DMS153 treated with DMSO at 0.1 percent for 48 hours (cell line): Measurements from ENCODE around the gene PSMA8.
"Not testable (repeated sequence)": the region's sequence is repeated elsewhere in the genome, so short reads cannot be mapped to it uniquely, and the experiment has no call there.

Source experiments
- DNase-seq: peaks from one replicate; lab custom pipeline; 2025; ENCODE audit not compliant: unreplicated experiment; lab: John Stamatoyannopoulos, UW

PSMA8 gene

GRCh38 chr18:26175481-26175880 lies 41.8 kb downstream of the PSMA8 start:
- no peak for DNase-seq

GRCh38 chr18:26176134-26176533 lies 42.5 kb downstream of the PSMA8 start:
- no peak for DNase-seq

GRCh38 chr18:26181343-26181826 lies 47.7 kb downstream of the PSMA8 start:
- no peak for DNase-seq

GRCh38 chr18:26183395-26184112 lies 49.9 kb downstream of the PSMA8 start:
- no peak for DNase-seq

GRCh38 chr18:26185267-26185666 lies 51.6 kb downstream of the PSMA8 start:
- DNase-seq = no peak

GRCh38 chr18:26190506-26190905 lies 56.8 kb downstream of the PSMA8 start:
- DNase-seq = no peak

- no peak for DNase-seq
Measured at GRCh38 chr18:26192233-26192632, 58.6 kb downstream of the PSMA8 start.

GRCh38 chr18:26196605-26197004 lies 62.9 kb downstream of the PSMA8 start:
- DNase-seq = no peak

- DNase-seq = not testable (repeated sequence)
Measured at GRCh38 chr18:26202001-26202400, 68.3 kb downstream of the PSMA8 start.

GRCh38 chr18:26205318-26205717 lies 71.6 kb downstream of the PSMA8 start:
- no peak for DNase-seq

- DNase-seq = no peak
Measured at GRCh38 chr18:26206488-26206887, 72.8 kb downstream of the PSMA8 start.

- DNase-seq = no peak
Measured at GRCh38 chr18:26207937-26208336, 74.3 kb downstream of the PSMA8 start.

- DNase-seq = no peak
Measured at GRCh38 chr18:26208977-26209376, 75.3 kb downstream of the PSMA8 start.

- DNase-seq = no peak
Measured at GRCh38 chr18:26210147-26210546, 76.5 kb downstream of the PSMA8 start.

GRCh38 chr18:26215247-26215970 lies 81.7 kb downstream of the PSMA8 start:
- DNase-seq = no peak

- no peak for DNase-seq
Measured at GRCh38 chr18:26225022-26225693, 91.5 kb downstream of the PSMA8 start.

- no peak for DNase-seq
Measured at GRCh38 chr18:26225915-26226228, 92.2 kb downstream of the PSMA8 start.

GRCh38 chr18:26226229-26227050 lies 92.8 kb downstream of the PSMA8 start, which contains the start of gene TAF4B:
TSS of gene TAF4B (plus strand) at chr18:26226445. CDS start at chr18:26226934, 489 bp downstream.
- peak; percentile 69 for DNase-seq

- DNase-seq = no peak
Measured at GRCh38 chr18:26227051-26227670, 93.5 kb downstream of the PSMA8 start.

- DNase-seq = no peak
Measured at GRCh38 chr18:26228562-26229260, 95.0 kb downstream of the PSMA8 start.
